WTC11 (cell line): ENCODE data around the gene SPIRE2. TPM values are rescaled to one million over a fixed set of nuclear protein-coding genes. Genes with fewer than 3 reads are reported as not detected.
"Not testable (repeated sequence)": the region's sequence is repeated elsewhere in the genome, so short reads cannot be mapped to it uniquely, and the experiment has no call there.

Source experiments
- ATAC-seq: fragments of 200-7000 bp; cut with Tn5 transposase; 2 replicates; pipeline ENCODE4 v1.10.0; 2021; ENCODE audit warnings: mild to moderate bottlenecking, moderate library complexity
- CTCF ChIA-PET: fragments of 300-600 bp; sonication (Branson Sonifier 250); formaldehyde crosslinking; loops from one replicate; lab custom pipeline; 2021; ENCODE audit warnings: antibody characterized with exemption; lab: Charles Lee
- POLR2A ChIA-PET: fragments of 350-600 bp; sonication (Branson Sonifier 250); formaldehyde crosslinking; loops from one replicate; lab custom pipeline; 2021; ENCODE audit warnings: antibody characterized with exemption; lab: Charles Lee
- DNase-seq: peaks from one replicate; pipeline ENCODE4 v3.0.0; 2021; ENCODE audit warnings: low spot score
- H3K27ac Mint-ChIP-seq: 2 replicates; pipeline ENCODE4 v1.8.0; 2021; ENCODE audit warnings: mixed read lengths
- H3K27me3 Mint-ChIP-seq: 2 replicates; pipeline ENCODE4 v1.8.0; 2021; ENCODE audit warnings: low read depth, mild to moderate bottlenecking, moderate library complexity, mixed read lengths
- H3K36me3 Mint-ChIP-seq: 2 replicates; pipeline ENCODE4 v1.8.0; 2021; ENCODE audit warnings: mixed read lengths
- H3K4me1 Mint-ChIP-seq: 2 replicates; pipeline ENCODE4 v1.8.0; 2022; ENCODE audit warnings: mixed read lengths
- H3K4me3 Mint-ChIP-seq: 2 replicates; pipeline ENCODE4 v1.8.0; 2021; ENCODE audit warnings: mild to moderate bottlenecking, moderate library complexity, mixed read lengths
- H3K9me3 Mint-ChIP-seq: 2 replicates; pipeline ENCODE4 v1.8.0; 2021; ENCODE audit warnings: mixed read lengths
- ATF1 ChIP-seq: sonication (generic); formaldehyde crosslinking; IDR thresholded peaks from 2 replicates; pipeline ENCODE4 v1.8.1; 2023; ENCODE audit warnings: mild to moderate bottlenecking, moderate library complexity, missing genetic modification reagents
- ATF2 ChIP-seq: sonication (generic); formaldehyde crosslinking; IDR thresholded peaks from 2 replicates; pipeline ENCODE4 v1.8.1; 2022; ENCODE audit warnings: low read depth, missing genetic modification reagents, borderline replicate concordance
- E2F4 ChIP-seq: sonication (generic); formaldehyde crosslinking; IDR thresholded peaks from 2 replicates; pipeline ENCODE4 v1.8.1; 2022; ENCODE audit warnings: low read depth, mild to moderate bottlenecking, moderate library complexity, missing genetic modification reagents, borderline replicate concordance
- ELF4 ChIP-seq: sonication (generic); formaldehyde crosslinking; IDR thresholded peaks from 2 replicates; pipeline ENCODE4 v1.8.1; 2022; ENCODE audit warnings: low read depth, mild to moderate bottlenecking, moderate library complexity, missing genetic modification reagents
- GABPB1 ChIP-seq: sonication (generic); formaldehyde crosslinking; IDR thresholded peaks from 2 replicates; pipeline ENCODE4 v1.8.1; 2023; ENCODE audit warnings: mild to moderate bottlenecking, missing genetic modification reagents
- GTF2I ChIP-seq: fragments of 250-450 bp; sonication (Bioruptor Pico); conservative IDR thresholded peaks from 2 replicates; pipeline ENCODE4 v1.4.0; 2021; ENCODE audit warnings: mild to moderate bottlenecking
- NFE2L1 ChIP-seq: sonication (generic); formaldehyde crosslinking; IDR thresholded peaks from 2 replicates; pipeline ENCODE4 v1.8.1; 2023; ENCODE audit warnings: missing genetic modification reagents
- NR2C2 ChIP-seq: sonication (generic); formaldehyde crosslinking; IDR thresholded peaks from 2 replicates; pipeline ENCODE4 v1.8.0; 2022; ENCODE audit warnings: mild to moderate bottlenecking, missing genetic modification reagents
- TP53 ChIP-seq: sonication (generic); formaldehyde crosslinking; IDR thresholded peaks from 2 replicates; pipeline ENCODE4 v1.8.1; 2023; ENCODE audit warnings: mild to moderate bottlenecking, missing genetic modification reagents
- total RNA-seq: library from RNA; stranded (reverse); gene quantifications from 3 replicates; pipeline ENCODE4 v1.2.3, GENCODE V29; 2021
- TF ChIP-seq, protein P1 (sequence below): sonication (generic); formaldehyde crosslinking; IDR thresholded peaks from 2 replicates; pipeline ENCODE4 v1.8.0; 2023; ENCODE audit warnings: missing genetic modification reagents, mild to moderate bottlenecking, borderline replicate concordance
- TF ChIP-seq, protein P2 (sequence below): sonication (generic); formaldehyde crosslinking; conservative IDR thresholded peaks from 2 replicates; pipeline ENCODE4 v1.8.1; 2023; ENCODE audit warnings: mild to moderate bottlenecking, low read depth, missing genetic modification reagents, moderate library complexity
- TF ChIP-seq, protein P3 (sequence below): sonication (generic); formaldehyde crosslinking; IDR thresholded peaks from 2 replicates; pipeline ENCODE4 v1.8.0; 2022; ENCODE audit warnings: mild to moderate bottlenecking, missing genetic modification reagents

Gene SPIRE2
- total RNA-seq, 1 experiment from 2014 or later: 19.7 TPM

GRCh38 chr16:89801800-89802199 is 26.5 kb upstream of the SPIRE2 start (continued):
- TF ChIP-seq ATF2 (CRISPR knock-in tag) (no peak), E2F4 (no peak), NR2C2 (CRISPR knock-in tag) (no peak), ATF1 (CRISPR knock-in tag) (no peak), NFE2L1 (CRISPR knock-in tag) (no peak)
- TF ChIP-seq, protein P1, sequence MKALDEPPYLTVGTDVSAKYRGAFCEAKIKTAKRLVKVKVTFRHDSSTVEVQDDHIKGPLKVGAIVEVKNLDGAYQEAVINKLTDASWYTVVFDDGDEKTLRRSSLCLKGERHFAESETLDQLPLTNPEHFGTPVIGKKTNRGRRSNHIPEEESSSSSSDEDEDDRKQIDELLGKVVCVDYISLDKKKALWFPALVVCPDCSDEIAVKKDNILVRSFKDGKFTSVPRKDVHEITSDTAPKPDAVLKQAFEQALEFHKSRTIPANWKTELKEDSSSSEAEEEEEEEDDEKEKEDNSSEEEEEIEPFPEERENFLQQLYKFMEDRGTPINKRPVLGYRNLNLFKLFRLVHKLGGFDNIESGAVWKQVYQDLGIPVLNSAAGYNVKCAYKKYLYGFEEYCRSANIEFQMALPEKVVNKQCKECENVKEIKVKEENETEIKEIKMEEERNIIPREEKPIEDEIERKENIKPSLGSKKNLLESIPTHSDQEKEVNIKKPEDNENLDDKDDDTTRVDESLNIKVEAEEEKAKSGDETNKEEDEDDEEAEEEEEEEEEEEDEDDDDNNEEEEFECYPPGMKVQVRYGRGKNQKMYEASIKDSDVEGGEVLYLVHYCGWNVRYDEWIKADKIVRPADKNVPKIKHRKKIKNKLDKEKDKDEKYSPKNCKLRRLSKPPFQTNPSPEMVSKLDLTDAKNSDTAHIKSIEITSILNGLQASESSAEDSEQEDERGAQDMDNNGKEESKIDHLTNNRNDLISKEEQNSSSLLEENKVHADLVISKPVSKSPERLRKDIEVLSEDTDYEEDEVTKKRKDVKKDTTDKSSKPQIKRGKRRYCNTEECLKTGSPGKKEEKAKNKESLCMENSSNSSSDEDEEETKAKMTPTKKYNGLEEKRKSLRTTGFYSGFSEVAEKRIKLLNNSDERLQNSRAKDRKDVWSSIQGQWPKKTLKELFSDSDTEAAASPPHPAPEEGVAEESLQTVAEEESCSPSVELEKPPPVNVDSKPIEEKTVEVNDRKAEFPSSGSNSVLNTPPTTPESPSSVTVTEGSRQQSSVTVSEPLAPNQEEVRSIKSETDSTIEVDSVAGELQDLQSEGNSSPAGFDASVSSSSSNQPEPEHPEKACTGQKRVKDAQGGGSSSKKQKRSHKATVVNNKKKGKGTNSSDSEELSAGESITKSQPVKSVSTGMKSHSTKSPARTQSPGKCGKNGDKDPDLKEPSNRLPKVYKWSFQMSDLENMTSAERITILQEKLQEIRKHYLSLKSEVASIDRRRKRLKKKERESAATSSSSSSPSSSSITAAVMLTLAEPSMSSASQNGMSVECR (CRISPR knock-in tag): no peak
- TF ChIP-seq, protein P2, sequence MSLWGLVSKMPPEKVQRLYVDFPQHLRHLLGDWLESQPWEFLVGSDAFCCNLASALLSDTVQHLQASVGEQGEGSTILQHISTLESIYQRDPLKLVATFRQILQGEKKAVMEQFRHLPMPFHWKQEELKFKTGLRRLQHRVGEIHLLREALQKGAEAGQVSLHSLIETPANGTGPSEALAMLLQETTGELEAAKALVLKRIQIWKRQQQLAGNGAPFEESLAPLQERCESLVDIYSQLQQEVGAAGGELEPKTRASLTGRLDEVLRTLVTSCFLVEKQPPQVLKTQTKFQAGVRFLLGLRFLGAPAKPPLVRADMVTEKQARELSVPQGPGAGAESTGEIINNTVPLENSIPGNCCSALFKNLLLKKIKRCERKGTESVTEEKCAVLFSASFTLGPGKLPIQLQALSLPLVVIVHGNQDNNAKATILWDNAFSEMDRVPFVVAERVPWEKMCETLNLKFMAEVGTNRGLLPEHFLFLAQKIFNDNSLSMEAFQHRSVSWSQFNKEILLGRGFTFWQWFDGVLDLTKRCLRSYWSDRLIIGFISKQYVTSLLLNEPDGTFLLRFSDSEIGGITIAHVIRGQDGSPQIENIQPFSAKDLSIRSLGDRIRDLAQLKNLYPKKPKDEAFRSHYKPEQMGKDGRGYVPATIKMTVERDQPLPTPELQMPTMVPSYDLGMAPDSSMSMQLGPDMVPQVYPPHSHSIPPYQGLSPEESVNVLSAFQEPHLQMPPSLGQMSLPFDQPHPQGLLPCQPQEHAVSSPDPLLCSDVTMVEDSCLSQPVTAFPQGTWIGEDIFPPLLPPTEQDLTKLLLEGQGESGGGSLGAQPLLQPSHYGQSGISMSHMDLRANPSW (CRISPR knock-in tag): no peak

GRCh38 chr16:89805136-89805905 is 23.0 kb upstream of the SPIRE2 start:
- POLR2A ChIA-PET: no interaction called here
- Mint-ChIP-seq H3K27ac (no peak overlapping the region), H3K36me3 (peaks cover 64% of the 10 kb centered on the region), H3K9me3 (no peaks in the 10 kb centered on the region), H3K4me1 (no peaks in the 10 kb centered on the region), H3K4me3 (no peak overlapping the region)
- CTCF ChIA-PET: no interaction called here
- DNase-seq (no peak), ATAC-seq (no peak)
- no peak for TF ChIP-seq ELF4 (CRISPR knock-in tag)
- TF ChIP-seq, all 79 proteins: peak for 0
- H3K27me3 Mint-ChIP-seq: no peaks in the 10 kb centered on the region

- H3K9me3 Mint-ChIP-seq, H3K4me3 Mint-ChIP-seq, POLR2A ChIA-PET, DNase-seq, ATAC-seq, H3K27ac Mint-ChIP-seq, H3K27me3 Mint-ChIP-seq, H3K4me1 Mint-ChIP-seq, CTCF ChIA-PET: not testable (repeated sequence)
- H3K36me3 Mint-ChIP-seq: peaks cover 65% of the 10 kb centered on the region
Measured at GRCh38 chr16:89806589-89807193, 21.6 kb upstream of the SPIRE2 start.

GRCh38 chr16:89808475-89808874 is 19.8 kb upstream of the SPIRE2 start:
- no peak overlapping the region for H3K27ac Mint-ChIP-seq
- H3K9me3 Mint-ChIP-seq: no peaks in the 10 kb centered on the region
- POLR2A ChIA-PET: no interaction called here
- H3K4me1 Mint-ChIP-seq: no peaks in the 10 kb centered on the region
- no peak for ATAC-seq
- no peak overlapping the region for H3K4me3 Mint-ChIP-seq
- H3K27me3 Mint-ChIP-seq: no peaks in the 10 kb centered on the region
- H3K36me3 Mint-ChIP-seq: peaks cover 53% of the 10 kb centered on the region
- CTCF ChIA-PET: no interaction called here
- DNase-seq: no peak
- TF ChIP-seq GABPB1 (CRISPR knock-in tag): no peak
- TF ChIP-seq TP53: no peak
- TF ChIP-seq GTF2I: no peak
- TF ChIP-seq, protein P3, sequence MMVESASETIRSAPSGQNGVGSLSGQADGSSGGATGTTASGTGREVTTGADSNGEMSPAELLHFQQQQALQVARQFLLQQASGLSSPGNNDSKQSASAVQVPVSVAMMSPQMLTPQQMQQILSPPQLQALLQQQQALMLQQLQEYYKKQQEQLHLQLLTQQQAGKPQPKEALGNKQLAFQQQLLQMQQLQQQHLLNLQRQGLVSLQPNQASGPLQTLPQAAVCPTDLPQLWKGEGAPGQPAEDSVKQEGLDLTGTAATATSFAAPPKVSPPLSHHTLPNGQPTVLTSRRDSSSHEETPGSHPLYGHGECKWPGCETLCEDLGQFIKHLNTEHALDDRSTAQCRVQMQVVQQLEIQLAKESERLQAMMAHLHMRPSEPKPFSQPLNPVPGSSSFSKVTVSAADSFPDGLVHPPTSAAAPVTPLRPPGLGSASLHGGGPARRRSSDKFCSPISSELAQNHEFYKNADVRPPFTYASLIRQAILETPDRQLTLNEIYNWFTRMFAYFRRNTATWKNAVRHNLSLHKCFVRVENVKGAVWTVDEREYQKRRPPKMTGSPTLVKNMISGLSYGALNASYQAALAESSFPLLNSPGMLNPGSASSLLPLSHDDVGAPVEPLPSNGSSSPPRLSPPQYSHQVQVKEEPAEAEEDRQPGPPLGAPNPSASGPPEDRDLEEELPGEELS: no peak
